GM21423 (cell line): ENCODE data around the gene NMT1.

ENCODE experiments used
- ATAC-seq: cut with Tn5 transposase; IDR thresholded peaks from one replicate; pipeline ENCODE4 v1.9.1; 2021; ENCODE audit warnings: mild to moderate bottlenecking, moderate library complexity; ENCODE audit not compliant: unreplicated experiment

Gene NMT1

GRCh38 chr17:45060797-45061605, at the start of gene NMT1:
TSS of gene NMT1 (plus strand) at chr17:45061317. CDS start at chr17:45061330, 13 bp downstream.
- ATAC-seq = peak; percentile 85

DNA sequence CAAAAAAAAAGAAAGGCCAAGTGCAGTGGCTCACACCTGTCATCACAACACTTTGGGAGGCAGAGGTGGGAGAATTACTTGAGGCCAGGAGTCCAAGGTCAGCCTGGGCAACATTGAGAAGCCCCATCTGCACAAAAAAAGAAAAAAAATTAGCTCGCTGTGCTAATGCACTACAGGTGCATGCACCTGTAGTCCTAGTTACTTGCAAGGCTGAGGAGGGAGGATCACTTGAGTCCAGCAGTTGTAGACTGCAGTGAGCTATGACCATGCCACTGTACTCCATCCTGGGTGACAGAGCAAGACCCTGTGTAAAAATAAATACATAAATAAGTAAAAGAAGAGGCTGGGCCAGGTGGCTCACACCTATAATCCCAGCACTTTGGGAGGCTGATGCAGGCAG, 49.4 kb upstream of the NMT1 start:
- no peak for ATAC-seq

- ATAC-seq = no peak
Measured at GRCh38 chr17:45013021-45013997, 47.8 kb upstream of the NMT1 start.

- ATAC-seq = no peak
Measured at GRCh38 chr17:45016237-45016636, 44.9 kb upstream of the NMT1 start.

GRCh38 chr17:45016823-45017222, 44.3 kb upstream of the NMT1 start:
- ATAC-seq = no peak

DNA sequence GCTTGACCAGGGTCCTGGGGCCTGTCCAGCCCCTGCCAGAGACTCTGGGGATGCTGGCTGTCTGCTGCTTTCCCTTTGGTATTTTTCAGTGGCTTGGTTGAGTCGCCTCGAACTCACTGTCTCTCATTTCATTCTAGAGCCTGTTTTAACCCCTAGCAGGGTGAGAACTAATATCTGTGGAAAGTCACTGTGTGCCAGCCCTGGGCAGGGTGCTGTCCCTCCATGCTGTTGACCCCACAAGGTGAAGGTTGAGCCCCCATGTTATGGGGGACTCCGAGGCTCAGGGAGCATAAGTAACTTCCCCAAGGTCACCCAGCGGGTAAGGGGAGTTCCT, 42.6 kb upstream of the NMT1 start:
- ATAC-seq = no peak

DNA sequence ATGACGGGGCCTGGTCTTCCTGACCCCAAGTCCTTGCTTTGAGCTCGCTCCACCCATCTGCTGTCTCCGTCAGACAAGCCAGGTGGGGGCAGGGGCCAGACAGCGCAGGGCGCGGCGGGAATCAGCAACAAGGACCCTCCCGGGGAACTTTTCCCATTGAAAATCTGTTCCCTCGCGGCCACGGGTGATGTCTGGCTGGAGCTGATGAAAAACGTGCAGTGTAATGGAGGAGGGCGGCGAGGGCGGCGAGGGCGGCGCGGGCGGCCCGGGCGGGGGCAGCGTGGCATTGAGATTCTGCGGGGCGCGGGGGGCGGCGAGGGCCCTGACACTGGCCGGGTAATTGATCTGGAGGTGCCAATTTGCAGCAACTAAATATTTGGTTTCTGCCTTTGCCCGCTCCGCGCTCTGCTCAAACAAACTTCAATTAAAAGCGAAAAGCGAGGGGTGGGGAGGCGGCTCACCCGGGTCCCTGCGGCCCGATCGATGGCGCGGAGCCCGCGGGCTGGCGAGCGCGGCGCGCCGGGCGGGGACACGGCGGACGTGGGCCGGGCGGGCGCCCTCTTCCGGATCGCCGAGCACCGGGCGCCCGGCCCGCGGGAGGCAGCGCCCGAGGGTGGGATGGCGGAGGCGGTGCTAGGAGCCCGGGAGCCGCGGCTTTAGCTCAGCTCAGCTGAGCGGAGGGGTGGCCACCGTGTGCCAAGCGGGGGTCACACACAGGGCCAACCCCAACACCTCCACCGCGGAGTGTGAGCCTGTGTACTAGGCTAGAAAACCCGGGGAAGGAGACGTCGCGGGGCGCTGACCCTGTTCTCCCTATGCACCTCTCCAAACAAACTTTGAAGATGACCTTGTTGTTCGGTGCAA, 42.0 kb upstream of the NMT1 start:
- no peak for ATAC-seq

GRCh38 chr17:45020354-45021138, 40.6 kb upstream of the NMT1 start:
- no peak for ATAC-seq

- ATAC-seq = peak; percentile 58
Measured at GRCh38 chr17:45021607-45022287, 39.4 kb upstream of the NMT1 start.

DNA sequence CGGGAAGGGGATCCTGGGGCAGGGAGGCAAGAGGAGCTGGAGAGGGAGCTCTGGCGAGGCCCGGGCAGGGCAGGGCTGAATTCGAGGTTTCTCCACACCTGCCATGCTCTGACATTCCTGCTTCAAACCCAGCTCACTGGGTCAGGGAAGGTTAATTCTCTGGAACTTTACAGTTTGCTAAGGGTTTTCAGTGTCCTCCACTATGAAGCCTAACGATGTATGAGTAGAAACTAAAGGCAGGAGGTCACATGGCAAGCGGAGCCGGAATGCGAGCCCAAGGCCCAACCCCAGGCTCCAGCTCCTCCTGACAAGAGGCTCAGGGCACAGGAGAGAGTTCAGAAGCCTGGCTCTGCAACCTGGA, 38.8 kb upstream of the NMT1 start:
- ATAC-seq = no peak

- no peak for ATAC-seq
Measured at GRCh38 chr17:45022655-45023339, 38.3 kb upstream of the NMT1 start.

GRCh38 chr17:45029096-45029495, 32.0 kb upstream of the NMT1 start:
- ATAC-seq = no peak

GRCh38 chr17:45029758-45030423, 31.2 kb upstream of the NMT1 start:
- no peak for ATAC-seq

GRCh38 chr17:45030733-45031132, 30.4 kb upstream of the NMT1 start:
- no peak for ATAC-seq

DNA sequence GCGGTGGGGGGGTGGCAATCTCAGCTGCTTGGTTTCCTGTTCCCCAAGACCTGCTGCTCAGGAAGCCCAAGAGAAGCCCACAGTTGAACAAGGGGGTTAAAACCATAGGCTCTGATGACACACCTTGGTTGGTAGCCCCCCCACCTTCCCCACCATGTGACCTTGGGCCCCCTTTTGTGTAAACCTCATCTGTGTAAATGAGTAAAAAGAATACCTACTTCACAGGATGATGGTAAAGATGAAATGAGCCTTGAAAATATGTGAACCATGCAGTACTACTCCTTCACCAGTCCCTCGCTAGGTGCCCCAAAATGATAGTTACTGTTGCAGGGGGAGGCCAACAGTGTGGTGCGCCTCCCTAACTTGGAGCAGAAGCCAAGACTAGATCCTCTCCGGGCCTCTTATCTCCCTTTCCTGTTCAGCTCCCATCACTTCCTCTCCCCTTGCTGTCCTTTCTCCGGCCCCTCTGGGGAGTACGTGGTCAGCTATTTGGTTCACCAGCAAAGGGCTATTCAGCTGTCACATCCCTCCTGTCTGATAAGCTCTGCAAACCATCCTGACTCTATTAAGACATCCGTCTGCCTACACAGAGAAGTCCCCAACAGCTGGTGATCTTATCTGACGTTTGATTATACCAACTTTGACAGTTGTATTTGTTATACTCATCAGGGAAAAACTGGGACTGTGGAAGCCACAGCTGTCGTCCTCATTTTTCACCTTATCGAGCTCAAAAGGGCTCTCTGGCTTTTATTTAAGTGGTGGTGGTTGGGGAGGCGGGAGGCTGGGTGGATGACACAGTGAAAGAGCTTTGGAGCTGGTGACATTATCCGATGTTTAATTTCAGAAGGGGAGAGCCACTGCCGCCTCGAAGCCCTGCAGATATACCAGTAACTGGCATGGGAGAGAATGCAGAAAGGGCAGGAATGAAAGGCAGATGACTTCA, 29.6 kb upstream of the NMT1 start:
- ATAC-seq = no peak

DNA sequence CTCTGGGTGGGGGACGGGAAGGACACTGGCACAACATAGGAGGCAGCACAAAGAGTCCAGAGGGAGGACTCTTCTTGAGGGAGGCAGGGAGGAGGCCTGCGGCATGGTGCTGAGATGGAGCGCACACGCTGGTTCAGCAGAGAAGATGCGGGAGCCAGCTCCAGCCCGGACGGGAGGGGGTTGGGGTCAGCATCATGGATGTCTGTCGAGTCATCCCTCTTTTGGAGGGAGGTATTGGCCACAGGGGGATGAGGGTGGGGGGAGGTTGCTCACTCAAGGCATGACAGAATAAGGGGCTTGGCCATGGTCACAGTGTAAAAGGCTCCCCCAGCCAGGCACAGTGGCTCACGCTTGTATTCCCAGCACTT, 29.0 kb upstream of the NMT1 start:
- no peak for ATAC-seq

GRCh38 chr17:45034599-45034998, 26.5 kb upstream of the NMT1 start:
- ATAC-seq = no peak

- no peak for ATAC-seq
Measured at GRCh38 chr17:45035848-45036247, 25.3 kb upstream of the NMT1 start.
